GM23338 (cell line): ENCODE results near the gene ELF5. TPM values are rescaled to one million over a fixed set of nuclear protein-coding genes. Genes with fewer than 3 reads are reported as not detected.

Source experiments
- ATAC-seq: fragments of 200-7000 bp; cut with Tn5 transposase; 3 replicates; pipeline ENCODE4 v1.9.1; 2020
- DNase-seq: peaks from one replicate; pipeline ENCODE4 v3.0.0-alpha.2; 2015; ENCODE audit warnings: low spot score
- H2AFZ ChIP-seq: fragments of 200-600 bp; sonication (generic); 2 replicates; pipeline ENCODE4 v1.8.0; 2016; ENCODE audit warnings: antibody characterized with exemption, mild to moderate bottlenecking, moderate library complexity
- H3F3A ChIP-seq: fragments of 200-600 bp; sonication (generic); replicated peaks from 2 replicates; pipeline ENCODE4 v1.8.0; 2017; ENCODE audit warnings: antibody characterized with exemption, mixed run types, low read depth
- H3K27ac ChIP-seq: fragments of 200-600 bp; sonication (generic); 2 replicates; pipeline ENCODE4 v1.6.1; 2016; ENCODE audit warnings: low read depth
- H3K27me3 ChIP-seq: fragments of 200-600 bp; sonication (generic); 2 replicates; pipeline ENCODE4 v1.8.0; 2016; ENCODE audit warnings: mild to moderate bottlenecking, mixed run types, moderate library complexity; ENCODE audit not compliant: insufficient read depth
- H3K36me3 ChIP-seq: fragments of 200-600 bp; sonication (generic); 2 replicates; pipeline ENCODE4 v1.8.0; 2016; ENCODE audit warnings: mild to moderate bottlenecking; ENCODE audit not compliant: insufficient read depth
- H3K4me1 ChIP-seq: fragments of 200-600 bp; sonication (generic); 2 replicates; pipeline ENCODE4 v1.8.0; 2016; ENCODE audit warnings: mild to moderate bottlenecking, moderate library complexity; ENCODE audit not compliant: insufficient read depth
- H3K4me2 ChIP-seq: fragments of 200-600 bp; sonication (generic); 2 replicates; pipeline ENCODE4 v1.7.1; 2017; ENCODE audit warnings: mixed run types
- H3K4me3 ChIP-seq: fragments of 200-600 bp; sonication (generic); 2 replicates; pipeline ENCODE4 v1.6.1; 2016; ENCODE audit warnings: mixed run types
- H3K79me2 ChIP-seq: fragments of 200-600 bp; sonication (generic); replicated peaks from 2 replicates; pipeline ENCODE4 v1.8.0; 2017; ENCODE audit warnings: mild to moderate bottlenecking; ENCODE audit not compliant: insufficient read depth
- H3K9me2 ChIP-seq: fragments of 200-600 bp; sonication (generic); 2 replicates; pipeline ENCODE4 v1.8.0; 2017; ENCODE audit not compliant: insufficient read depth
- H4K20me1 ChIP-seq: fragments of 200-600 bp; sonication (generic); replicated peaks from 2 replicates; pipeline ENCODE4 v1.8.0; 2017; ENCODE audit warnings: mild to moderate bottlenecking; ENCODE audit not compliant: insufficient read depth
- H3K27ac Mint-ChIP-seq: 2 replicates; pipeline ENCODE4 v1.8.0; 2020; ENCODE audit warnings: inconsistent platforms, mild to moderate bottlenecking, moderate library complexity, mixed read lengths
- H3K27me3 Mint-ChIP-seq: 3 replicates; pipeline ENCODE4 v1.8.0; 2022; ENCODE audit warnings: low read depth, mild to moderate bottlenecking, moderate library complexity, mixed read lengths, inconsistent platforms; ENCODE audit not compliant: insufficient read depth, poor library complexity
- H3K36me3 Mint-ChIP-seq: 3 replicates; pipeline ENCODE4 v1.8.0; 2021; ENCODE audit warnings: low read depth, mild to moderate bottlenecking, inconsistent platforms, moderate library complexity, mixed read lengths
- H3K4me1 Mint-ChIP-seq: 3 replicates; pipeline ENCODE4 v1.8.0; 2020; ENCODE audit warnings: mild to moderate bottlenecking, inconsistent platforms, mixed read lengths
- H3K4me3 Mint-ChIP-seq: 3 replicates; pipeline ENCODE4 v1.8.0; 2021; ENCODE audit warnings: moderate library complexity, mild to moderate bottlenecking, inconsistent platforms, mixed read lengths
- H3K9me3 Mint-ChIP-seq: 3 replicates; pipeline ENCODE4 v1.8.0; 2020; ENCODE audit warnings: moderate library complexity, mild to moderate bottlenecking, inconsistent platforms, mixed read lengths
- ETS1 ChIP-seq: IDR thresholded peaks from 2 replicates; pipeline ENCODE4 v1.6.1; 2016; ENCODE audit warnings: antibody characterized with exemption
- EZH2 ChIP-seq: fragments of 200-600 bp; sonication (generic); IDR thresholded peaks from one replicate; pipeline ENCODE4 v1.8.0; 2017; ENCODE audit warnings: antibody characterized with exemption, mild to moderate bottlenecking, low read depth; ENCODE audit not compliant: unreplicated experiment
- EZH2phosphoT487 ChIP-seq: fragments of 200-600 bp; sonication (generic); IDR thresholded peaks from one replicate; pipeline ENCODE4 v1.8.1; 2018; ENCODE audit warnings: antibody characterized with exemption; ENCODE audit not compliant: unreplicated experiment
- POLR2AphosphoS5 ChIP-seq: IDR thresholded peaks from 2 replicates; pipeline ENCODE4 v1.6.1; 2016; ENCODE audit warnings: antibody characterized with exemption, low read depth
- REST ChIP-seq: IDR thresholded peaks from one replicate; pipeline ENCODE4 v1.6.1; 2018; ENCODE audit warnings: antibody characterized with exemption; ENCODE audit not compliant: unreplicated experiment
- ZNF331 ChIP-seq: fragments of 250-450 bp; sonication (Bioruptor Pico); IDR thresholded peaks from 2 replicates; pipeline ENCODE4 v1.5.0; 2020; ENCODE audit warnings: low read depth, mild to moderate bottlenecking, moderate library complexity
- polyA plus RNA-seq: library from polyadenylated mRNA; unstranded; fragments of >200 nt; fragmentation: Nextera tagmentation; extraction: Ambion mirVana; gene quantifications from 2 replicates; pipeline ENCODE4 v1.2.1, GENCODE V29; 2016
- total RNA-seq: library from RNA; depleted of rRNA; stranded (reverse); fragments of >200 nt; shearing (Covaris generic); gene quantifications from 2 replicates; pipeline ENCODE4 v1.2.3, GENCODE V29; 2014

The ELF5 gene
- total and polyA plus RNA-seq, 2 experiments from 2014 or later: not detected

- DNase-seq: no peak
- H3K9me3 Mint-ChIP-seq: no peaks in the 10 kb centered on the region
Measured at GRCh38 chr11:34546511-34547209, 33.1 kb upstream of the ELF5 start.

GRCh38 chr11:34542089-34542488 is 28.5 kb upstream of the ELF5 start:
- no peaks in the 10 kb centered on the region for H4K20me1 ChIP-seq
- H3K9me2 ChIP-seq: no peaks in the 10 kb centered on the region
- no peaks in the 10 kb centered on the region for H3K79me2 ChIP-seq
- H3K27me3 ChIP-seq: no peaks in the 10 kb centered on the region
- no peak overlapping the region for H3K4me3 Mint-ChIP-seq
- no peaks in the 10 kb centered on the region for H3K36me3 ChIP-seq
- no peaks in the 10 kb centered on the region for H3F3A ChIP-seq
- H3K9me3 Mint-ChIP-seq: no peaks in the 10 kb centered on the region; the same call in 2 of the 3 replicates
- no peaks in the 10 kb centered on the region for H3K4me1 Mint-ChIP-seq
- ATAC-seq (no peak), DNase-seq (no peak)
- H3K27ac ChIP-seq: no peak overlapping the region
- H3K4me2 ChIP-seq: no peak overlapping the region
- no peak overlapping the region for H2AFZ ChIP-seq
- H3K4me1 ChIP-seq: no peaks in the 10 kb centered on the region
- H3K36me3 Mint-ChIP-seq: no peaks in the 10 kb centered on the region
- peaks cover 1% of the 10 kb centered on the region for H3K27me3 Mint-ChIP-seq
- no peak overlapping the region for H3K4me3 ChIP-seq
- no peak overlapping the region for H3K27ac Mint-ChIP-seq
- TF ChIP-seq ETS1 (no peak), EZH2 (no peak), POLR2AphosphoS5 (no peak), EZH2phosphoT487 (no peak)

More at GRCh38 chr11:34546511-34547209, 33.1 kb upstream of the ELF5 start:
- H3K4me1 ChIP-seq: no peaks in the 10 kb centered on the region
- no peak overlapping the region for H3K4me2 ChIP-seq
- no peaks in the 10 kb centered on the region for H3K27me3 ChIP-seq
- no peaks in the 10 kb centered on the region for H3F3A ChIP-seq
- Mint-ChIP-seq H3K4me3 (no peak overlapping the region), H3K27me3 (no peaks in the 10 kb centered on the region), H3K27ac (no peak overlapping the region), H3K4me1 (no peaks in the 10 kb centered on the region; the same call in 2 of the 3 replicates), H3K36me3 (no peaks in the 10 kb centered on the region)
- no peak overlapping the region for H3K27ac ChIP-seq
- no peaks in the 10 kb centered on the region for H3K79me2 ChIP-seq
- no peaks in the 10 kb centered on the region for H3K9me2 ChIP-seq
- no peak overlapping the region; the same call in 1 of the 2 replicates for H2AFZ ChIP-seq
- no peaks in the 10 kb centered on the region for H4K20me1 ChIP-seq
- H3K36me3 ChIP-seq: no peaks in the 10 kb centered on the region
- no peak overlapping the region for H3K4me3 ChIP-seq
- no peak; the same call in 1 of the 3 replicates for ATAC-seq
- TF ChIP-seq REST (no peak), ZNF331 (no peak)
